ENCODE data around the gene SOX5.

Gene SOX5

GRCh38 chr12:23687947-23688346 is 261.5 kb downstream of the SOX5 start:
- H3K4me3 ChIP-seq (ENCODE audit: low read length), result no peak overlapping the region
- no peak overlapping the region for H3K4me2 ChIP-seq (ENCODE audit: low read depth, low read length)
- TF ChIP-seq EZH2 (optimal IDR thresholded peaks at IDR 0.05; ENCODE audit: low read depth, low read length) (no peak), CTCF (IDR thresholded peaks at IDR 0.05; ENCODE audit: low read length) (no peak), EZH2phosphoT487 (IDR thresholded peaks at IDR 0.05; ENCODE audit: low read length) (no peak)
- H4K20me1 ChIP-seq (ENCODE audit: insufficient read depth, low read length), result no peaks in the 10 kb centered on the region
- no peak for DNase-seq
- no peak overlapping the region for H3K9ac ChIP-seq (ENCODE audit: low read length)
- no peaks in the 10 kb centered on the region for H3K9me3 ChIP-seq (replicated peaks; ENCODE audit: insufficient read depth, low read length)
- no peaks in the 10 kb centered on the region for H3K36me3 ChIP-seq (replicated peaks; ENCODE audit: insufficient read depth, low read length)
- no peaks in the 10 kb centered on the region for H3F3A ChIP-seq (ENCODE audit: insufficient read depth, low read length)
- H3K27ac ChIP-seq (ENCODE audit: low read length), result no peak overlapping the region
- H3K9me2 ChIP-seq (replicated peaks; ENCODE audit: insufficient read depth, low read length), result no peaks in the 10 kb centered on the region
- no peaks in the 10 kb centered on the region for H3K4me1 ChIP-seq (ENCODE audit: low read length)
- no peak overlapping the region for H2AFZ ChIP-seq (ENCODE audit: low read length)
- H3K79me2 ChIP-seq (ENCODE audit: low read length), result no peaks in the 10 kb centered on the region
- no peaks in the 10 kb centered on the region for H3K27me3 ChIP-seq (replicated peaks; ENCODE audit: insufficient read depth, low read length)

- no peak for TF ChIP-seq EZH2 (optimal IDR thresholded peaks at IDR 0.05; ENCODE audit: low read depth, low read length)
- no peak for TF ChIP-seq EZH2phosphoT487 (IDR thresholded peaks at IDR 0.05; ENCODE audit: low read length)
- Histone ChIP-seq H3K27ac (ENCODE audit: low read length) (no peak overlapping the region), H3K36me3 (replicated peaks; ENCODE audit: insufficient read depth, low read length) (no peaks in the 10 kb centered on the region), H3K79me2 (ENCODE audit: low read length) (no peaks in the 10 kb centered on the region), H3K27me3 (replicated peaks; ENCODE audit: insufficient read depth, low read length) (no peaks in the 10 kb centered on the region), H3K4me1 (ENCODE audit: low read length) (no peaks in the 10 kb centered on the region), H3F3A (ENCODE audit: insufficient read depth, low read length) (no peaks in the 10 kb centered on the region), H3K9me2 (replicated peaks; ENCODE audit: insufficient read depth, low read length) (no peaks in the 10 kb centered on the region), H3K4me2 (ENCODE audit: low read depth, low read length) (no peak overlapping the region), H3K4me3 (ENCODE audit: low read length) (no peak overlapping the region), H3K9me3 (replicated peaks; ENCODE audit: insufficient read depth, low read length) (no peaks in the 10 kb centered on the region), H3K9ac (ENCODE audit: low read length) (no peak overlapping the region), H4K20me1 (ENCODE audit: insufficient read depth, low read length) (no peaks in the 10 kb centered on the region), H2AFZ (ENCODE audit: low read length) (no peak overlapping the region)
- DNase-seq, result no peak
These were observed 263.4 kb downstream of the SOX5 start for GRCh38 chr12:23686095-23686494.

GRCh38 chr12:23684121-23684520 is 265.3 kb downstream of the SOX5 start:
- Histone ChIP-seq H3K4me1 (ENCODE audit: low read length) (no peaks in the 10 kb centered on the region), H3K4me2 (ENCODE audit: low read depth, low read length) (no peak overlapping the region), H3K4me3 (ENCODE audit: low read length) (no peak overlapping the region), H4K20me1 (ENCODE audit: insufficient read depth, low read length) (no peaks in the 10 kb centered on the region), H3K27me3 (replicated peaks; ENCODE audit: insufficient read depth, low read length) (no peaks in the 10 kb centered on the region), H3K9me2 (replicated peaks; ENCODE audit: insufficient read depth, low read length) (no peaks in the 10 kb centered on the region), H3K79me2 (ENCODE audit: low read length) (no peaks in the 10 kb centered on the region), H3K36me3 (replicated peaks; ENCODE audit: insufficient read depth, low read length) (no peaks in the 10 kb centered on the region), H3F3A (ENCODE audit: insufficient read depth, low read length) (no peaks in the 10 kb centered on the region), H3K9me3 (replicated peaks; ENCODE audit: insufficient read depth, low read length) (no peaks in the 10 kb centered on the region), H3K27ac (ENCODE audit: low read length) (no peak overlapping the region), H2AFZ (ENCODE audit: low read length) (no peak overlapping the region), H3K9ac (ENCODE audit: low read length) (no peak overlapping the region)
- no peak for DNase-seq
- TF ChIP-seq CTCF (IDR thresholded peaks at IDR 0.05; ENCODE audit: low read length) (no peak), EZH2phosphoT487 (IDR thresholded peaks at IDR 0.05; ENCODE audit: low read length) (no peak), EZH2 (optimal IDR thresholded peaks at IDR 0.05; ENCODE audit: low read depth, low read length) (no peak)

- H3K4me3 ChIP-seq (ENCODE audit: low read length), result no peak overlapping the region
- H3K27ac ChIP-seq (ENCODE audit: low read length), result no peak overlapping the region
- no peaks in the 10 kb centered on the region for H3K9me2 ChIP-seq (replicated peaks; ENCODE audit: insufficient read depth, low read length)
- H3K4me1 ChIP-seq (ENCODE audit: low read length), result no peaks in the 10 kb centered on the region
- no peaks in the 10 kb centered on the region for H3K36me3 ChIP-seq (replicated peaks; ENCODE audit: insufficient read depth, low read length)
- no peak overlapping the region for H3K9ac ChIP-seq (ENCODE audit: low read length)
- H3F3A ChIP-seq (ENCODE audit: insufficient read depth, low read length), result no peaks in the 10 kb centered on the region
- DNase-seq, result no peak
- H3K9me3 ChIP-seq (replicated peaks; ENCODE audit: insufficient read depth, low read length), result no peaks in the 10 kb centered on the region
- H3K79me2 ChIP-seq (ENCODE audit: low read length), result no peaks in the 10 kb centered on the region
- H2AFZ ChIP-seq (ENCODE audit: low read length), result no peak overlapping the region
- TF ChIP-seq CTCF (IDR thresholded peaks at IDR 0.05; ENCODE audit: low read length), result no peak
- TF ChIP-seq EZH2 (optimal IDR thresholded peaks at IDR 0.05; ENCODE audit: low read depth, low read length), result no peak
- TF ChIP-seq EZH2phosphoT487 (IDR thresholded peaks at IDR 0.05; ENCODE audit: low read length), result no peak
- no peak overlapping the region for H3K4me2 ChIP-seq (ENCODE audit: low read depth, low read length)
- no peaks in the 10 kb centered on the region for H4K20me1 ChIP-seq (ENCODE audit: insufficient read depth, low read length)
- H3K27me3 ChIP-seq (replicated peaks; ENCODE audit: insufficient read depth, low read length), result no peaks in the 10 kb centered on the region
These were observed 268.2 kb downstream of the SOX5 start for GRCh38 chr12:23681237-23681636.

Data from MM.1S (cell line).